Thyroid gland (tissue), 4 donors: ENCODE measurements around the gene LAMC1. TPM values are rescaled to one million over a fixed set of nuclear protein-coding genes. Genes with fewer than 3 reads are reported as not detected.

Experiments
- DNase-seq, 2 donors: peaks; one replicate each; pipeline ENCODE4 v3.0.0-alpha.2; 2019
- H3K27ac ChIP-seq, 3 donors: fragments of 200-600 bp; sonication (generic); 1 replicate in 2 of 3; 2 replicates in 1 of 3; pipeline ENCODE4 v1.5.1; 2016 to 2019; ENCODE audit warnings: mild to moderate bottlenecking in 1 of 3, moderate library complexity in 1 of 3
- H3K27me3 ChIP-seq: fragments of 200-600 bp; sonication (generic); one replicate; pipeline ENCODE4 v1.5.1; 2019
- H3K36me3 ChIP-seq, 2 donors: fragments of 200-600 bp; sonication (generic); one replicate each; pipeline ENCODE4 v1.5.1; 2016 to 2019
- H3K4me1 ChIP-seq, 2 donors: fragments of 200-600 bp; sonication (generic); one replicate each; pipeline ENCODE4 v1.5.1; 2017 to 2019
- H3K4me3 ChIP-seq, 3 donors: fragments of 200-600 bp; sonication (generic); replicated peaks in 1 of 3; 1 replicate in 2 of 3; 2 replicates in 1 of 3; pipeline ENCODE4 v1.5.1; 2016; ENCODE audit warnings: mild to moderate bottlenecking in 1 of 3
- H3K9me3 ChIP-seq: fragments of 200-600 bp; sonication (generic); one replicate; pipeline ENCODE4 v1.5.1; 2017
- CTCF ChIP-seq, 6 experiments: fragments of 200-600 bp in 3 of 6; fragments of 450-650 bp in 3 of 6; sonication (generic) in 3 of 6; IDR thresholded peaks; one replicate each; pipeline ENCODE4 v1.5.1; 2016 to 2019; ENCODE audit warnings: antibody characterized with exemption in 6 of 6, mild to moderate bottlenecking in 2 of 6, inconsistent platforms in 1 of 6, moderate library complexity in 1 of 6
- POLR2A ChIP-seq, 2 donors: fragments of 450-650 bp; IDR thresholded peaks; one replicate each; pipeline ENCODE4 v1.6.1; 2017; ENCODE audit warnings: antibody characterized with exemption in 2 of 2, mild to moderate bottlenecking in 2 of 2, moderate library complexity in 1 of 2
- WGBS, 2 donors: methylation state at CpG; one replicate each; pipeline ENCODE4 v1.1.5; 2017; 5-methylcytosine and 5-hydroxymethylcytosine counted together
- intact Hi-C: fragments of 100-400 bp; cut with DNase I; formaldehyde crosslinking; loops from one replicate; pipeline ENCODE4 v1.15.1; 2023
- total RNA-seq, 4 donors: library from RNA; depleted of rRNA; stranded (reverse); fragments of >200 nt; gene quantifications; one replicate each; pipeline ENCODE4 v1.2.3, GENCODE V29; 2016

The LAMC1 gene
- total RNA-seq, 4 donors from 2014 or later, result 150 to 213 (median 174) TPM

- H3K36me3 ChIP-seq, result no peaks in the 10 kb centered on the region
- H3K27ac ChIP-seq, result no peak overlapping the region
- whole genome bisulfite sequencing, 2 donors, result 77 to 79% methylated on average over 3 of the region's 3 CpGs
- intact Hi-C loops, result no loop called here
- no peak for TF ChIP-seq CTCF (IDR thresholded peaks at IDR 0.05)
- TF ChIP-seq POLR2A (IDR thresholded peaks at IDR 0.05), result no peak
- no peak for DNase-seq
- H3K4me1 ChIP-seq, result peaks cover 25 to 45% of the 10 kb centered on the region in 2 donors
- H3K9me3 ChIP-seq, result no peaks in the 10 kb centered on the region
- H3K27me3 ChIP-seq, result no peaks in the 10 kb centered on the region
- no peak overlapping the region for H3K4me3 ChIP-seq
These were observed 20.0 kb downstream of the LAMC1 start for GRCh38 chr1:183043254-183043653.

- no peak overlapping the region for H3K4me3 ChIP-seq
- H3K27ac ChIP-seq, result peak overlapping the region in 1 of 3 donors; percentile 10
These were observed 20.9 kb downstream of the LAMC1 start for GRCh38 chr1:183043872-183044854.

GRCh38 chr1:183044893-183045649, 21.9 kb downstream of the LAMC1 start:
- Histone ChIP-seq H3K4me3 (no peak overlapping the region), H3K36me3 (no peaks in the 10 kb centered on the region), H3K27ac (peak overlapping the region in 1 of 3 donors; percentile 10), H3K4me1 (peaks cover 17 to 38% of the 10 kb centered on the region in 2 donors), H3K27me3 (no peaks in the 10 kb centered on the region), H3K9me3 (no peaks in the 10 kb centered on the region)
- 97 to 98% methylated on average over 2 of the region's 2 CpGs for WGBS, 2 donors
- intact Hi-C loops, result no loop called here
- DNase-seq, result no peak
- TF ChIP-seq POLR2A (IDR thresholded peaks at IDR 0.05) (no peak), CTCF (IDR thresholded peaks at IDR 0.05) (no peak)

More at GRCh38 chr1:183043872-183044854, 20.9 kb downstream of the LAMC1 start:
- WGBS, 2 donors, result 53 to 62% methylated on average over 7 of the region's 7 CpGs
- TF ChIP-seq POLR2A (IDR thresholded peaks at IDR 0.05), result no peak
- TF ChIP-seq CTCF (IDR thresholded peaks at IDR 0.05), result no peak
- intact Hi-C loops, result no loop called here
- H3K27me3 ChIP-seq, result no peaks in the 10 kb centered on the region
- no peaks in the 10 kb centered on the region for H3K9me3 ChIP-seq
- no peaks in the 10 kb centered on the region for H3K36me3 ChIP-seq
- H3K4me1 ChIP-seq, result peaks cover 25 to 47% of the 10 kb centered on the region in 2 donors
- DNase-seq, result no peak

GRCh38 chr1:183048087-183049085, 25.2 kb downstream of the LAMC1 start:
- Histone ChIP-seq H3K4me1 (peaks cover 17 to 48% of the 10 kb centered on the region in 2 donors), H3K27me3 (no peaks in the 10 kb centered on the region), H3K4me3 (no peak overlapping the region), H3K27ac (no peak overlapping the region), H3K36me3 (no peaks in the 10 kb centered on the region), H3K9me3 (no peaks in the 10 kb centered on the region)
- intact Hi-C loops, result no loop called here
- DNase-seq, result no peak
- TF ChIP-seq POLR2A (IDR thresholded peaks at IDR 0.05), result no peak
- no peak for TF ChIP-seq CTCF (IDR thresholded peaks at IDR 0.05)
- WGBS, 2 donors, result 83 to 87% methylated on average over 7 of the region's 7 CpGs
